Activated naive CD8-positive, alpha-beta T cell (primary cell): ENCODE results near the gene DNAJC16.
"Not testable (repeated sequence)": the region's sequence is repeated elsewhere in the genome, so short reads cannot be mapped to it uniquely, and the experiment has no call there.

ENCODE experiments used
- H3K27ac Mint-ChIP-seq: one replicate; pipeline ENCODE4 v1.8.0; 2021; ENCODE audit warnings: mixed read lengths
- H3K27me3 Mint-ChIP-seq: one replicate; pipeline ENCODE4 v1.8.0; 2021; ENCODE audit warnings: mixed read lengths
- H3K36me3 Mint-ChIP-seq: one replicate; pipeline ENCODE4 v1.8.0; 2021; ENCODE audit warnings: mixed read lengths
- H3K4me1 Mint-ChIP-seq: one replicate; pipeline ENCODE4 v1.8.0; 2021; ENCODE audit warnings: low read depth, mixed read lengths
- H3K4me3 Mint-ChIP-seq: one replicate; pipeline ENCODE4 v1.8.0; 2021; ENCODE audit warnings: mild to moderate bottlenecking, mixed read lengths
- H3K9me3 Mint-ChIP-seq: one replicate; pipeline ENCODE4 v1.8.0; 2021; ENCODE audit warnings: low read depth, mixed read lengths

The DNAJC16 gene

GRCh38 chr1:15526490-15527339, at the start of gene DNAJC16:
Gene DNAJC16, plus strand, starts transcription at chr1:15526848. Its CDS starts 2,258 bp downstream, at chr1:15529106.
- H3K9me3 Mint-ChIP-seq: no peaks in the 10 kb centered on the region
- no peaks in the 10 kb centered on the region for H3K36me3 Mint-ChIP-seq
- H3K27ac Mint-ChIP-seq: peak within 1 kb of the TSS; percentile 98
- H3K4me1 Mint-ChIP-seq: peaks cover 51% of the 10 kb centered on the region
- H3K4me3 Mint-ChIP-seq: peak within 1 kb of the TSS; percentile 95
- no peaks in the 10 kb centered on the region for H3K27me3 Mint-ChIP-seq

- H3K27me3 Mint-ChIP-seq: no peaks in the 10 kb centered on the region
- H3K27ac Mint-ChIP-seq: no peak overlapping the region
- H3K4me1 Mint-ChIP-seq: no peaks in the 10 kb centered on the region
- H3K4me3 Mint-ChIP-seq: no peak overlapping the region
- no peaks in the 10 kb centered on the region for H3K9me3 Mint-ChIP-seq
- no peaks in the 10 kb centered on the region for H3K36me3 Mint-ChIP-seq
Measured at GRCh38 chr1:15476927-15477326, 49.7 kb upstream of the DNAJC16 start.

- Mint-ChIP-seq H3K27ac (no peak overlapping the region), H3K4me1 (no peaks in the 10 kb centered on the region), H3K9me3 (no peaks in the 10 kb centered on the region), H3K4me3 (no peak overlapping the region), H3K36me3 (no peaks in the 10 kb centered on the region), H3K27me3 (no peaks in the 10 kb centered on the region)
Measured at GRCh38 chr1:15477646-15478212, 48.9 kb upstream of the DNAJC16 start.

GRCh38 chr1:15479654-15480347, 46.8 kb upstream of the DNAJC16 start:
- Mint-ChIP-seq H3K4me1 (no peaks in the 10 kb centered on the region), H3K4me3 (no peak overlapping the region), H3K27ac (no peak overlapping the region), H3K36me3 (peaks cover 2% of the 10 kb centered on the region), H3K9me3 (no peaks in the 10 kb centered on the region), H3K27me3 (no peaks in the 10 kb centered on the region)

- not testable (repeated sequence) for H3K4me1 Mint-ChIP-seq, H3K27ac Mint-ChIP-seq, H3K36me3 Mint-ChIP-seq, H3K9me3 Mint-ChIP-seq, H3K4me3 Mint-ChIP-seq, H3K27me3 Mint-ChIP-seq
Measured at GRCh38 chr1:15482455-15482854, 44.2 kb upstream of the DNAJC16 start.

- not testable (repeated sequence) for H3K27me3 Mint-ChIP-seq, H3K4me1 Mint-ChIP-seq, H3K27ac Mint-ChIP-seq, H3K4me3 Mint-ChIP-seq, H3K9me3 Mint-ChIP-seq, H3K36me3 Mint-ChIP-seq
Measured at GRCh38 chr1:15482983-15483543, 43.6 kb upstream of the DNAJC16 start.

- H3K4me3 Mint-ChIP-seq: no peak overlapping the region
- H3K9me3 Mint-ChIP-seq: no peaks in the 10 kb centered on the region
Measured at GRCh38 chr1:15483971-15484370, 42.7 kb upstream of the DNAJC16 start.

GRCh38 chr1:15484443-15484842, 42.2 kb upstream of the DNAJC16 start:
- not testable (repeated sequence) for H3K4me1 Mint-ChIP-seq

More at GRCh38 chr1:15483971-15484370, 42.7 kb upstream of the DNAJC16 start:
- H3K36me3 Mint-ChIP-seq: peaks cover 9% of the 10 kb centered on the region
- H3K27ac Mint-ChIP-seq: no peak overlapping the region
- H3K4me1 Mint-ChIP-seq: no peaks in the 10 kb centered on the region
- H3K27me3 Mint-ChIP-seq: no peaks in the 10 kb centered on the region

GRCh38 chr1:15485636-15486035, 41.0 kb upstream of the DNAJC16 start:
- Mint-ChIP-seq H3K9me3 (no peaks in the 10 kb centered on the region), H3K27me3 (no peaks in the 10 kb centered on the region), H3K4me1 (no peaks in the 10 kb centered on the region), H3K36me3 (peaks cover 14% of the 10 kb centered on the region), H3K4me3 (no peak overlapping the region), H3K27ac (no peak overlapping the region)

More at GRCh38 chr1:15484443-15484842, 42.2 kb upstream of the DNAJC16 start:
- H3K36me3 Mint-ChIP-seq, H3K4me3 Mint-ChIP-seq, H3K9me3 Mint-ChIP-seq, H3K27me3 Mint-ChIP-seq, H3K27ac Mint-ChIP-seq: not testable (repeated sequence)

GRCh38 chr1:15486844-15487610, 39.6 kb upstream of the DNAJC16 start:
- peaks cover 15% of the 10 kb centered on the region for H3K36me3 Mint-ChIP-seq
- H3K27ac Mint-ChIP-seq, H3K4me1 Mint-ChIP-seq, H3K27me3 Mint-ChIP-seq, H3K9me3 Mint-ChIP-seq, H3K4me3 Mint-ChIP-seq: not testable (repeated sequence)

- no peak overlapping the region for H3K27ac Mint-ChIP-seq
- no peaks in the 10 kb centered on the region for H3K27me3 Mint-ChIP-seq
Measured at GRCh38 chr1:15488371-15488770, 38.3 kb upstream of the DNAJC16 start.

GRCh38 chr1:15489052-15489736, 37.5 kb upstream of the DNAJC16 start:
- Mint-ChIP-seq H3K27ac (no peak overlapping the region), H3K4me3 (no peak overlapping the region), H3K4me1 (no peaks in the 10 kb centered on the region), H3K27me3 (no peaks in the 10 kb centered on the region), H3K36me3 (peaks cover 16% of the 10 kb centered on the region), H3K9me3 (no peaks in the 10 kb centered on the region)

More at GRCh38 chr1:15488371-15488770, 38.3 kb upstream of the DNAJC16 start:
- H3K4me3 Mint-ChIP-seq: no peak overlapping the region
- H3K4me1 Mint-ChIP-seq: no peaks in the 10 kb centered on the region
- no peaks in the 10 kb centered on the region for H3K9me3 Mint-ChIP-seq
- H3K36me3 Mint-ChIP-seq: peaks cover 16% of the 10 kb centered on the region

GRCh38 chr1:15491010-15491409, 35.6 kb upstream of the DNAJC16 start:
- not testable (repeated sequence) for H3K27ac Mint-ChIP-seq, H3K4me3 Mint-ChIP-seq, H3K9me3 Mint-ChIP-seq, H3K4me1 Mint-ChIP-seq, H3K27me3 Mint-ChIP-seq
- H3K36me3 Mint-ChIP-seq: peaks cover 14% of the 10 kb centered on the region

- Mint-ChIP-seq H3K9me3 (no peaks in the 10 kb centered on the region), H3K4me3 (no peak overlapping the region), H3K36me3 (peaks cover 7% of the 10 kb centered on the region), H3K4me1 (no peaks in the 10 kb centered on the region), H3K27ac (no peak overlapping the region), H3K27me3 (no peaks in the 10 kb centered on the region)
Measured at GRCh38 chr1:15492596-15492995, 34.1 kb upstream of the DNAJC16 start.
